MM.1S (cell line): ENCODE data around the gene UPF3A.
"Not testable (repeated sequence)": the region's sequence is repeated elsewhere in the genome, so short reads cannot be mapped to it uniquely, and the experiment has no call there.

ENCODE experiments used
- DNase-seq: peaks from one replicate; pipeline ENCODE4 v3.0.0-alpha.2; 2015
- H2AFZ ChIP-seq: fragments of 300-600 bp; sonication (generic); 2 replicates; pipeline ENCODE4 v1.6.0; 2016; ENCODE audit warnings: antibody characterized with exemption, low read length
- H3F3A ChIP-seq: fragments of 300-600 bp; sonication (generic); 2 replicates; pipeline ENCODE4 v1.6.1; 2016; ENCODE audit warnings: mild to moderate bottlenecking, antibody characterized with exemption, low read length, moderate library complexity, mixed read lengths; ENCODE audit not compliant: insufficient read depth
- H3K27ac ChIP-seq: fragments of 300-600 bp; sonication (generic); 2 replicates; pipeline ENCODE4 v1.5.1; 2016; ENCODE audit warnings: mild to moderate bottlenecking, low read length
- H3K27me3 ChIP-seq: fragments of 300-600 bp; sonication (generic); replicated peaks from 2 replicates; pipeline ENCODE4 v1.6.0; 2016; ENCODE audit warnings: low read length; ENCODE audit not compliant: insufficient read depth
- H3K36me3 ChIP-seq: fragments of 300-600 bp; sonication (generic); replicated peaks from 2 replicates; pipeline ENCODE4 v1.6.1; 2016; ENCODE audit warnings: mild to moderate bottlenecking, low read length, mixed read lengths; ENCODE audit not compliant: insufficient read depth
- H3K4me1 ChIP-seq: fragments of 300-600 bp; sonication (generic); 2 replicates; pipeline ENCODE4 v1.6.1; 2016; ENCODE audit warnings: low read length, mixed read lengths
- H3K4me2 ChIP-seq: fragments of 300-600 bp; sonication (generic); 2 replicates; pipeline ENCODE4 v1.6.0; 2016; ENCODE audit warnings: low read depth, low read length
- H3K4me3 ChIP-seq: fragments of 300-600 bp; sonication (generic); 2 replicates; pipeline ENCODE4 v1.5.1; 2016; ENCODE audit warnings: low read length, mixed read lengths
- H3K79me2 ChIP-seq: fragments of 300-600 bp; sonication (generic); 2 replicates; pipeline ENCODE4 v1.6.1; 2016; ENCODE audit warnings: mixed run types, low read length, mixed read lengths
- H3K9ac ChIP-seq: fragments of 300-600 bp; sonication (generic); 2 replicates; pipeline ENCODE4 v1.6.1; 2016; ENCODE audit warnings: low read length, mixed read lengths
- H3K9me2 ChIP-seq: fragments of 300-600 bp; sonication (generic); replicated peaks from 2 replicates; pipeline ENCODE4 v1.6.1; 2016; ENCODE audit warnings: mild to moderate bottlenecking, low read length, mixed read lengths; ENCODE audit not compliant: insufficient read depth
- H3K9me3 ChIP-seq: fragments of 300-600 bp; sonication (generic); replicated peaks from 2 replicates; pipeline ENCODE4 v1.6.1; 2016; ENCODE audit warnings: mild to moderate bottlenecking, low read length, mixed read lengths; ENCODE audit not compliant: insufficient read depth
- H4K20me1 ChIP-seq: fragments of 300-600 bp; sonication (generic); 2 replicates; pipeline ENCODE4 v1.6.1; 2016; ENCODE audit warnings: mild to moderate bottlenecking, low read length, moderate library complexity, mixed read lengths; ENCODE audit not compliant: insufficient read depth
- EZH2 ChIP-seq: fragments of 300-600 bp; sonication (generic); optimal IDR thresholded peaks from 2 replicates; pipeline ENCODE3; 2017; ENCODE audit warnings: low read depth, mild to moderate bottlenecking, antibody characterized with exemption, low read length, mixed read lengths
- EZH2phosphoT487 ChIP-seq: fragments of 300-600 bp; sonication (generic); IDR thresholded peaks from 2 replicates; pipeline ENCODE4 v1.6.1; 2018; ENCODE audit warnings: antibody characterized with exemption, low read length
- TF ChIP-seq, protein P1 (sequence below): fragments of 300-600 bp; sonication (generic); IDR thresholded peaks from 2 replicates; pipeline ENCODE4 v1.5.1; 2016; ENCODE audit warnings: antibody characterized with exemption, low read length, mixed read lengths

Gene UPF3A

DNA sequence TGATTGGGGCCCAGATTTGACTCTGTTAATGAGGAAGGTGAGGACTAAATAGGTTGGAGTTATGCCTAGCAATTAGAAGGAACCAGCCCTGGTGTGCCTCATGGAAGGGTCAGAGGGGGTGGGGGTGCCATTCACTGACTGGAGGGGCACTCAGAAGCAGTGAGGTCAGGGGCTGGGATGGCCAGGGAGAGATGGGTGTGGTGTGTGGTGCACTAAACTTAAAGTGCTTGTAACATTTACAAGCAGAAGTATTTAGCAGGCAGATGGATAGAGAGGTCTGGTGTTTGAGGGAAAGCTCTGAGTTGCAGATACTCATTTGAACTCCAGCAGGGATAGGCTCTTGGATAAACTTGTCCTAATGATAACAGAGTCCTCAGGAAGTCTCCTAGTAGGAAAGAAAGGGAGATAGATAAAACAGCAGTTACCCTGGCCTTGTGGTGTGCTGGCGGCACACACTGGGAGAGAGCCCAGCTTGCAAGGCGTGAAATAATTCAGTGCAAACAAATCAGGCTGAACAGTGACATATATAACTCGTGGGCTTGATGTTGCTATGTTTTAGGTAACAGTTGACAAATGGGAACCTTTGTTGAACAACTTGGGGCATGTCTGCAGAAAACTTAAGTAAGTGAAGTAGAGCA, 20.0 kb upstream of the UPF3A start:
- no peaks in the 10 kb centered on the region for H4K20me1 ChIP-seq
- peaks cover 92% of the 10 kb centered on the region for H3K4me1 ChIP-seq
- H2AFZ ChIP-seq: no peak overlapping the region
- H3F3A ChIP-seq: peaks cover 66% of the 10 kb centered on the region
- H3K27me3 ChIP-seq: no peaks in the 10 kb centered on the region
- H3K36me3 ChIP-seq: peaks cover 15% of the 10 kb centered on the region
- no peaks in the 10 kb centered on the region for H3K9me2 ChIP-seq
- TF ChIP-seq EZH2phosphoT487 (no peak), EZH2 (no peak)
- TF ChIP-seq, protein P1, sequence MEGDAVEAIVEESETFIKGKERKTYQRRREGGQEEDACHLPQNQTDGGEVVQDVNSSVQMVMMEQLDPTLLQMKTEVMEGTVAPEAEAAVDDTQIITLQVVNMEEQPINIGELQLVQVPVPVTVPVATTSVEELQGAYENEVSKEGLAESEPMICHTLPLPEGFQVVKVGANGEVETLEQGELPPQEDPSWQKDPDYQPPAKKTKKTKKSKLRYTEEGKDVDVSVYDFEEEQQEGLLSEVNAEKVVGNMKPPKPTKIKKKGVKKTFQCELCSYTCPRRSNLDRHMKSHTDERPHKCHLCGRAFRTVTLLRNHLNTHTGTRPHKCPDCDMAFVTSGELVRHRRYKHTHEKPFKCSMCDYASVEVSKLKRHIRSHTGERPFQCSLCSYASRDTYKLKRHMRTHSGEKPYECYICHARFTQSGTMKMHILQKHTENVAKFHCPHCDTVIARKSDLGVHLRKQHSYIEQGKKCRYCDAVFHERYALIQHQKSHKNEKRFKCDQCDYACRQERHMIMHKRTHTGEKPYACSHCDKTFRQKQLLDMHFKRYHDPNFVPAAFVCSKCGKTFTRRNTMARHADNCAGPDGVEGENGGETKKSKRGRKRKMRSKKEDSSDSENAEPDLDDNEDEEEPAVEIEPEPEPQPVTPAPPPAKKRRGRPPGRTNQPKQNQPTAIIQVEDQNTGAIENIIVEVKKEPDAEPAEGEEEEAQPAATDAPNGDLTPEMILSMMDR: no peak
- no peaks in the 10 kb centered on the region for H3K9me3 ChIP-seq
- no peak for DNase-seq
- no peak overlapping the region for H3K4me3 ChIP-seq
- H3K9ac ChIP-seq: peak overlapping the region; percentile 77; the same call in 1 of the 2 replicates
- H3K79me2 ChIP-seq: peaks cover 52% of the 10 kb centered on the region
- peak overlapping the region; percentile 62; the same call in 1 of the 2 replicates for H3K4me2 ChIP-seq
- peak overlapping the region; percentile 94 for H3K27ac ChIP-seq

DNA sequence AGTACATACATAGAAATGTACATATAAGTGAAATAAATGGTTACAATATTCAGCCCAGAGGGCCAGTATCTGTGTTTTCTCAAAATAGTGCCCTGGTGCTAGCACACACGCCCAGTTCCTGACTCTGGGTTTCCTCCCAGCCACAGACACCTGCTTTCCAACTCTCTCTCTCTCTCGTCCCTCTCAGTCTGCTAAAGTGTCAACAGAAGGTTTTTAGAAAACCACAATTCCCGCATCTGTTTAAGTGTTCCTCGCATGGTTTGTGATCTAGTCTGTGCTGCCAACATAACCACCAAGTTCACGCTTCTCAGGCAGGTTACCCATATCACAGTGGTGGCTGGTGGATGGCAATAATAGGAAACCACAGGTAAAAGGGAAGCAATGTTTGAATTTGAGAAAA, 17.8 kb upstream of the UPF3A start:
- peaks cover 90% of the 10 kb centered on the region for H3K4me1 ChIP-seq
- H3K27me3 ChIP-seq: no peaks in the 10 kb centered on the region
- H3K9me2 ChIP-seq: no peaks in the 10 kb centered on the region
- TF ChIP-seq EZH2 (no peak), EZH2phosphoT487 (no peak)
- TF ChIP-seq, protein P1: no peak
- peak; percentile 91 for DNase-seq
- H3K4me3 ChIP-seq: no peak overlapping the region
- H3K79me2 ChIP-seq: peaks cover 57% of the 10 kb centered on the region
- H3K9me3 ChIP-seq: no peaks in the 10 kb centered on the region
- H3K27ac ChIP-seq: peak overlapping the region; percentile 94
- peak overlapping the region; percentile 48 for H3K4me2 ChIP-seq
- no peak overlapping the region for H2AFZ ChIP-seq
- H4K20me1 ChIP-seq: no peaks in the 10 kb centered on the region
- peak overlapping the region; percentile 74 for H3K9ac ChIP-seq
- H3F3A ChIP-seq: peaks cover 57% of the 10 kb centered on the region
- peaks cover 18% of the 10 kb centered on the region for H3K36me3 ChIP-seq

DNA sequence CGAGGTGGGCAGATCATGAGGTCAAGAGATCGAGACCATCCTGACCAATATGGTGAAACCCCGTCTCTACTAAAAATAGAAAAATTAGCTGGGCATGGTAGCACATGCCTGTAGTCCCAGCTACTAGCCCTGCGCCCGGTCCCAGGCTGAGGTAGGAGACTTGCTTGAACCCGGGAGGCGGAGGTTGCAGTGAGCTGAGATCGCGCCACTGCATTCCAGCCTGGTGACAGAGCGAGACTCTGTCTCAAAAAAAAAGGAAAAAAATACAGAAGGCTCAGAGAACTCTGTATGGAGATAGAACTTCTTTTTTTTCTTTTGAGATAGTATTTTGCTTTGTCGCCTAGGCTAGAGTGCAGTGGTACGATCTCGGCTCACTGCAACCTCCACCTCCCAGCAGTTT, 17.1 kb upstream of the UPF3A start:
- H3K4me1 ChIP-seq: peaks cover 91% of the 10 kb centered on the region
- not testable (repeated sequence) for H3K9ac ChIP-seq, H3K4me3 ChIP-seq, H4K20me1 ChIP-seq, DNase-seq, H3K9me2 ChIP-seq, H3K9me3 ChIP-seq, H3K27me3 ChIP-seq, H2AFZ ChIP-seq
- peak overlapping the region; percentile 20; the same call in 1 of the 2 replicates for H3K4me2 ChIP-seq
- H3K79me2 ChIP-seq: peaks cover 63% of the 10 kb centered on the region
- H3K27ac ChIP-seq: peak overlapping the region; percentile 94; the same call in 1 of the 2 replicates
- peaks cover 49% of the 10 kb centered on the region for H3F3A ChIP-seq
- peaks cover 24% of the 10 kb centered on the region for H3K36me3 ChIP-seq

DNA sequence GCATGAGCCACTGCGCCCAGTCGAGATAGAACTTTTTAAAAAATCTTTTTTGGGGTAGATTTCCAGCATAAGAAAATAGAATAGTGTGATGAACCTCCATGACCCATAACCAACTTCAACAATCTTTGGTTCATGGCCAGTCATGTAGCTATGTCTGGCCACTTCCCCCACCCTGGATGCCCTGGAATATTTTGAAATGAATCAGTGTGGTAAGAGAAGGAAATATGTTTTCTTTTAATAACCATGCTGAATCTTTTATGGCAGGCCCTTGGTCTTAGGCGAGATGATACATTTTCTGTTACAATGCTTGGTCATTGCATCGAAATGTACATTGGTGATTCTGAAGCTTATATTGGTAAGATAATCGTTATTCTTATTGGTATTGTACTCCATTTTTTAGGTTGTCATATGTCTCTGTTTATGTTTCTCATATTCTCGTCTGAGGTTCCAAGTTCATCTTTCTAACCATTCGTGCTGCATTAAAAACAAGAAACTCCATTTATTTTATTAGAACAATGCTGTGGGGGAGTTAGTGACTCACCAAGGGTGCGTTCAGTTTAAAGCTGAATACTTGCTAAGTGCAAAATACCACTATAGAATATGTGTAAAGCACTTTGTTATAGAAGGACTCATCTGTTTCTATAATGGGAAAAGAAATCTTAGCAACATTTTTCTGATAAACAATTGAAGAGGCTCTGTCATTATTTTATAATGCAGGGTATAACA, 16.4 kb upstream of the UPF3A start:
- H3F3A ChIP-seq: peaks cover 42% of the 10 kb centered on the region
- DNase-seq: no peak
- no peaks in the 10 kb centered on the region for H3K9me3 ChIP-seq
- H3K36me3 ChIP-seq: peaks cover 26% of the 10 kb centered on the region
- H3K4me3 ChIP-seq: no peak overlapping the region
- H3K27me3 ChIP-seq: no peaks in the 10 kb centered on the region
- peaks cover 85% of the 10 kb centered on the region for H3K4me1 ChIP-seq
- H3K9ac ChIP-seq: no peak overlapping the region
- H3K27ac ChIP-seq: no peak overlapping the region
- TF ChIP-seq, protein P1: no peak
- TF ChIP-seq EZH2 (no peak), EZH2phosphoT487 (no peak)
- no peak overlapping the region for H3K4me2 ChIP-seq
- no peaks in the 10 kb centered on the region for H3K9me2 ChIP-seq
- H2AFZ ChIP-seq: no peak overlapping the region
- H3K79me2 ChIP-seq: peaks cover 65% of the 10 kb centered on the region
- H4K20me1 ChIP-seq: no peaks in the 10 kb centered on the region
